Common myeloid progenitor, CD34-positive (primary cell): ENCODE data around the gene IL1RN.

Experiments
- CTCF ChIA-PET: fragments of 350-600 bp; sonication (Branson Sonifier 250); formaldehyde crosslinking; loops from one replicate; lab custom pipeline; 2021; ENCODE audit warnings: antibody characterized with exemption; lab: Charles Lee
- POLR2A ChIA-PET: fragments of 350-600 bp; sonication (Branson Sonifier 250); formaldehyde crosslinking; loops from one replicate; lab custom pipeline; 2021; ENCODE audit warnings: antibody characterized with exemption; lab: Charles Lee
- DNase-seq, 3 donors: peaks; one replicate each; pipeline versions ENCODE4 v3.0.0 to v3.0.0-alpha.2; 2013
- H3K27ac ChIP-seq, 2 experiments: 1 replicate in 1 of 2; 2 replicates in 1 of 2; pipeline ENCODE4 v1.7.0; 2013; ENCODE audit warnings: inconsistent platforms in 2 of 2, low read length in 2 of 2, mild to moderate bottlenecking in 2 of 2, low read depth in 1 of 2, moderate library complexity in 1 of 2; ENCODE audit not compliant: severe bottlenecking in 2 of 2, insufficient read depth in 1 of 2, poor library complexity in 1 of 2
- H3K27me3 ChIP-seq, 5 experiments: replicated peaks in 2 of 5; 1 replicate in 3 of 5; 2 replicates in 2 of 5; pipeline versions ENCODE4 v1.6.1 to v1.7.0; 2013; ENCODE audit warnings: low read length in 4 of 5, mild to moderate bottlenecking in 2 of 5, moderate library complexity in 2 of 5, inconsistent platforms in 1 of 5; ENCODE audit not compliant: insufficient read depth in 5 of 5, control insufficient read depth in 4 of 5
- H3K36me3 ChIP-seq, 4 experiments: 1 replicate in 2 of 4; 2 replicates in 2 of 4; pipeline versions ENCODE4 v1.6.1 to v1.7.0; 2013; ENCODE audit warnings: low read length in 3 of 4, control low read depth in 1 of 4, mild to moderate bottlenecking in 1 of 4; ENCODE audit not compliant: control insufficient read depth in 4 of 4, insufficient read depth in 4 of 4
- H3K4me1 ChIP-seq, 4 experiments: 1 replicate in 3 of 4; 2 replicates in 1 of 4; pipeline versions ENCODE4 v1.6.1 to v1.7.1; 2013; ENCODE audit warnings: low read length in 3 of 4, mild to moderate bottlenecking in 3 of 4, control low read depth in 1 of 4, inconsistent platforms in 1 of 4, moderate library complexity in 1 of 4; ENCODE audit not compliant: control insufficient read depth in 4 of 4, insufficient read depth in 4 of 4; ENCODE audit errors: control extremely low read depth in 1 of 4
- H3K4me3 ChIP-seq, 7 experiments: 1 replicate in 4 of 7; 2 replicates in 3 of 7; pipeline versions ENCODE4 v1.5.1 to v1.7.0; 2013; ENCODE audit warnings: mild to moderate bottlenecking in 7 of 7, low read length in 6 of 7, moderate library complexity in 6 of 7, inconsistent platforms in 2 of 7, low read depth in 2 of 7, control low read depth in 1 of 7; ENCODE audit not compliant: insufficient read depth in 4 of 7, control insufficient read depth in 1 of 7; ENCODE audit errors: extremely low read depth in 1 of 7
- H3K9me3 ChIP-seq, 5 experiments: 1 replicate in 4 of 5; 2 replicates in 1 of 5; pipeline versions ENCODE4 v1.6.1 to v1.7.1; 2013; ENCODE audit warnings: low read length in 4 of 5, mild to moderate bottlenecking in 2 of 5, inconsistent platforms in 1 of 5, low read depth in 1 of 5, moderate library complexity in 1 of 5; ENCODE audit not compliant: control insufficient read depth in 4 of 5, insufficient read depth in 2 of 5; ENCODE audit errors: control extremely low read depth in 1 of 5
- WGBS: methylation state at CpG from one replicate; pipeline ENCODE4 v1.1.5; 2013; ENCODE audit not compliant: insufficient coverage; 5-methylcytosine and 5-hydroxymethylcytosine counted together

IL1RN gene

GRCh38 chr2:113102133-113102532 lies 25.3 kb upstream of the IL1RN start:
- ChIA-PET POLR2A (no interaction called here), CTCF (interaction anchor here (0.9 kb wide), 1 partner anchor 11 kb away, joined by 3 read pairs; no protein-coding TSS in a partner anchor)
- Histone ChIP-seq H3K27me3 (no peaks in the 10 kb centered on the region), H3K4me1 (peaks cover 0 to 2% (median 0%) of the 10 kb centered on the region in 4 experiments), H3K4me3 (no peak overlapping the region), H3K36me3 (no peaks in the 10 kb centered on the region), H3K9me3 (peaks cover 0 to 5% (median 0%) of the 10 kb centered on the region in 5 experiments), H3K27ac (no peak overlapping the region)
- WGBS, result 100% methylated on average over 2 of the region's 2 CpGs
- DNase-seq, result no peak

- no peaks in the 10 kb centered on the region for H3K36me3 ChIP-seq
- ChIA-PET POLR2A (no interaction called here), CTCF (no interaction called here)
- no peaks in the 10 kb centered on the region for H3K9me3 ChIP-seq
- 100% methylated on average over 4 of the region's 4 CpGs for WGBS
- no peak overlapping the region for H3K27ac ChIP-seq
- no peaks in the 10 kb centered on the region for H3K27me3 ChIP-seq
- peaks cover 0 to 2% (median 0%) of the 10 kb centered on the region in 4 experiments for H3K4me1 ChIP-seq
- H3K4me3 ChIP-seq, result no peak overlapping the region
- DNase-seq, result no peak
Observed at GRCh38 chr2:113103277-113103676, 24.1 kb upstream of the IL1RN start.

DNA sequence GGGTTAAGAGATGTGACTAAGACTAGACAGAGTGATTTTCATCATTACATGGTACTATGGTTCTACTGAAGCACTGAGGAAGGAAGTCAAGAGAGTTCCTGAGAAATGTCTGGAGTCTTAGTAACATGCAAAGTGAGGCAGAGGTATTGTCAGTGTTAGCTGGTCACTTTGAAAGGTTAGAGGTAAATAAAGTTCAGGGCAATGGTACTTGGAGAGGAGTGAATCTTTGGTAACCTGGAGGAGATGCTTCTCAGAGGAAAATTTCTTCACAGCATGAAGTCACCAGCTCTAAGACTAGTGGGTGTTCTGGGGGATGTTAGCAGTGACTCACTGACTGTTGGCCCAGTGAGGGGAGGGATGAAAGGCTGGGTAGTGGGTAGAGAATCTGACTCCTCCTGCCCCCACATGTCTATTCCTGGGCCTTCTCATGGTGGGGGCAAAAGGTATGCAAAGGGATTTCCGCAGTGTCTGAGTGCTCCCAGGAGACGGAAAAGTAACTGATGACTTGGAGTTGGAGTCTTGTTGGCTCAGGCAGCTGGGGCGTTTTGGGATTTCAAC lies 23.3 kb upstream of the IL1RN start:
- H3K36me3 ChIP-seq, result no peaks in the 10 kb centered on the region
- no peaks in the 10 kb centered on the region for H3K27me3 ChIP-seq
- WGBS, result 96% methylated on average over 3 of the region's 3 CpGs
- ChIA-PET POLR2A (no interaction called here), CTCF (no interaction called here)
- peaks cover 0 to 2% (median 0%) of the 10 kb centered on the region in 4 experiments for H3K4me1 ChIP-seq
- H3K4me3 ChIP-seq, result no peak overlapping the region
- H3K9me3 ChIP-seq, result no peaks in the 10 kb centered on the region
- DNase-seq, result no peak
- no peak overlapping the region for H3K27ac ChIP-seq

- Histone ChIP-seq H3K4me3 (no peak overlapping the region), H3K27ac (no peak overlapping the region), H3K36me3 (no peaks in the 10 kb centered on the region), H3K27me3 (no peaks in the 10 kb centered on the region), H3K4me1 (peaks cover 0 to 2% (median 0%) of the 10 kb centered on the region in 4 experiments), H3K9me3 (no peaks in the 10 kb centered on the region)
- ChIA-PET POLR2A (no interaction called here), CTCF (interaction anchor here (0.8 to 1.4 kb wide), 2 partner anchors 19 to 93 kb away, joined by 3 to 4 read pairs; no protein-coding TSS in a partner anchor)
- no peak for DNase-seq
- WGBS, result 97% methylated on average over 5 of the region's 6 CpGs
Observed at GRCh38 chr2:113105047-113105785, 22.2 kb upstream of the IL1RN start.

DNA sequence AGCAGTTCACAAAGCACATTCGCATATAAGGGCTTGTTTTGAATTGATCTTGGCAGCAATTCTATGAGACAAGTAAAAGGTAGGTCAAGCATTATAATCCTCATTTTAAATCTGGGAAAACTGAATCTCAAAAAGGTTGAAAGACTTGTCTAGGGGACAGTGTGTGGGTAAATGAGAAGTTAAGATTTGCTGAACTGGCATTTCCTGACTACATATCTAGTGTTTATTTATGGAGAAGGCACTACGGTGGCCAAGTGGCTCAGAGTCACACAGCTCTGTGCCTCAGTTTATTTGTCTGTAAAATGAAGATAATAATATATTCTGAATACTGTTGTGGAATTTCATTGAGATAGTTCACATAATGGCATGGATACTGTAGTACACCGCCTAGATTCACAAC lies 16.3 kb upstream of the IL1RN start:
- no peak overlapping the region for H3K4me3 ChIP-seq
- ChIA-PET POLR2A (no interaction called here), CTCF (interaction anchor here (1.0 to 1.5 kb wide), 2 partner anchors 13 to 26 kb away, joined by 3 read pairs; no protein-coding TSS in a partner anchor)
- no peaks in the 10 kb centered on the region for H3K27me3 ChIP-seq
- H3K36me3 ChIP-seq, result no peaks in the 10 kb centered on the region
- no peaks in the 10 kb centered on the region for H3K9me3 ChIP-seq
- 80% methylated on average over 2 of the region's 3 CpGs for WGBS
- no peak overlapping the region for H3K27ac ChIP-seq
- H3K4me1 ChIP-seq, result peaks cover 4 to 40% (median 9%) of the 10 kb centered on the region in 4 experiments
- DNase-seq, result no peak

DNA sequence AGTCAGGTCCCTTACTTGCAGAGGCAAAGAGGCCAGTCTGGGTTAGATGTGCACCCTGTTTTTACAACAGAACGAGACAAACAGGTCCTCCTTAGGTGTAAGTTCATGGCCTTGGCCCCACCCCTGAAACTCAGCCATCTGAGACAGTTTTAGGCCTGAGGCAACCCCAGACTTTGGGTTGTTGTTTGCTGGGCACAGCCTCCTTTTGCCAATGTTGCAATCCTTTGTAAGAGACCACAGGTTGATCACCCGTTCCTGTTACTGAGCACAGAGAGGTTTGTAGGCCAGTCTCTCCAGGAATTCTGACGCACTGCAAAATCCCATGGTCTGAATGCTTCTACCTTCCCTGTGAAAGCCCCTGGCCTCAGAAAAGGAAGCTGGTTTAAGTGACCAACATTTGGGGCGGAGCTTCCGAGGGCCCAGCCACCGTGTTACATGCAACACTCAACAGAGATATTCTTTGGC lies 15.5 kb upstream of the IL1RN start:
- Histone ChIP-seq H3K27ac (no peak overlapping the region), H3K4me1 (peaks cover 4 to 47% (median 16%) of the 10 kb centered on the region in 4 experiments), H3K9me3 (no peaks in the 10 kb centered on the region), H3K27me3 (no peaks in the 10 kb centered on the region), H3K36me3 (no peaks in the 10 kb centered on the region), H3K4me3 (no peak overlapping the region)
- 93% methylated on average over 3 of the region's 6 CpGs for WGBS
- DNase-seq, result no peak
- POLR2A ChIA-PET, result no interaction called here
- CTCF ChIA-PET, result interaction anchor here (1.0 kb wide), 1 partner anchor 14 kb away, joined by 3 read pairs; no protein-coding TSS in a partner anchor

- H3K4me1 ChIP-seq, result peaks cover 4 to 53% (median 21%) of the 10 kb centered on the region in 4 experiments
- H3K4me3 ChIP-seq, result no peak overlapping the region
- 100% methylated on average over 2 of the region's 8 CpGs for WGBS
- no peaks in the 10 kb centered on the region for H3K9me3 ChIP-seq
- CTCF ChIA-PET, result interaction anchor here (0.9 kb wide), 1 partner anchor 12 kb away, joined by 3 read pairs; no protein-coding TSS in a partner anchor
- no peaks in the 10 kb centered on the region for H3K27me3 ChIP-seq
- DNase-seq, result no peak
- POLR2A ChIA-PET, result no interaction called here
- H3K27ac ChIP-seq, result no peak overlapping the region
- H3K36me3 ChIP-seq, result no peaks in the 10 kb centered on the region
Observed at GRCh38 chr2:113112441-113112840, 15.0 kb upstream of the IL1RN start.
